HCT116 (cell line): ENCODE data around the gene CBFB.

Experiments used
- CTCF ChIP-seq, 3 experiments: fragments of 200-600 bp in 1 of 3; sonication (generic) in 1 of 3; IDR thresholded peaks in 2 of 3; conservative IDR thresholded peaks in 1 of 3; 2 replicates each; pipeline ENCODE4 v1.5.1; 2012 to 2017; ENCODE audit warnings: low read depth in 2 of 3, low read length in 2 of 3, antibody characterized with exemption in 1 of 3, borderline replicate concordance in 1 of 3, control low read depth in 1 of 3, mild to moderate bottlenecking in 1 of 3, mixed read lengths in 1 of 3, mixed run types in 1 of 3, moderate library complexity in 1 of 3; ENCODE audit not compliant: insufficient read depth in 1 of 3
- EZH2 ChIP-seq: fragments of 200-600 bp; sonication (generic); IDR thresholded peaks from 2 replicates; pipeline ENCODE4 v1.6.1; 2017; ENCODE audit warnings: antibody characterized with exemption, mixed run types
- YY1 ChIP-seq: IDR thresholded peaks from 2 replicates; pipeline ENCODE4 v1.6.1; 2011; ENCODE audit warnings: low read length, low read depth, moderate library complexity, mild to moderate bottlenecking; ENCODE audit not compliant: insufficient replicate concordance; ENCODE audit errors: extremely low read depth

- TF ChIP-seq CTCF (IDR thresholded peaks at IDR 0.05 in 2 of 3, conservative IDR thresholded peaks at IDR 0.05 in 1 of 3; ENCODE audit: borderline replicate concordance in 1 of 3, insufficient read depth in 1 of 3, low read depth in 2 of 3, low read length in 2 of 3) (no peak), EZH2 (no peak), YY1 (no peak)
Measured at GRCh38 chr16:67128417-67128816, 99.5 kb downstream of the CBFB start.
